Cardiac muscle cell (in vitro differentiated cells and primary cell): ENCODE measurements around the gene TEX10. TPM values are rescaled to one million over a fixed set of nuclear protein-coding genes. Genes with fewer than 3 reads are reported as not detected.

ENCODE experiments used
- DNase-seq, 2 donors: peaks; one replicate each; pipeline versions ENCODE4 v3.0.0 to v3.0.0-alpha.2; 2010 to 2017; ENCODE audit warnings: low read depth in 1 of 2, low spot score in 1 of 2
- H3K27ac ChIP-seq: fragments of 200-600 bp; sonication (generic); 2 replicates; pipeline ENCODE4 v1.5.1; 2016
- H3K27me3 ChIP-seq: fragments of 200-600 bp; sonication (generic); 2 replicates; pipeline ENCODE4 v1.6.0; 2016; ENCODE audit warnings: control low read depth
- H3K36me3 ChIP-seq: fragments of 200-600 bp; sonication (generic); 2 replicates; pipeline ENCODE4 v1.5.1; 2016; ENCODE audit warnings: control low read depth
- H3K4me1 ChIP-seq: fragments of 200-600 bp; sonication (generic); 2 replicates; pipeline ENCODE4 v1.8.1; 2017; ENCODE audit warnings: low read depth, mild to moderate bottlenecking, mixed run types
- H3K4me3 ChIP-seq: fragments of 200-600 bp; sonication (generic); 2 replicates; pipeline ENCODE4 v1.5.1; 2016; ENCODE audit warnings: mild to moderate bottlenecking
- H3K9me3 ChIP-seq: fragments of 200-600 bp; sonication (generic); 2 replicates; pipeline ENCODE4 v1.5.1; 2017; ENCODE audit warnings: low read depth, mild to moderate bottlenecking, control low read depth
- CTCF ChIP-seq: IDR thresholded peaks from 2 replicates; pipeline ENCODE4 v1.5.1; 2012; ENCODE audit warnings: low read depth, mild to moderate bottlenecking, low read length
- polyA plus RNA-seq: library from polyadenylated mRNA; unstranded; fragments of >200 nt; fragmentation: Nextera tagmentation; extraction: Ambion mirVana; gene quantifications from 2 replicates; pipeline ENCODE4 v1.2.1, GENCODE V29; 2016
- total RNA-seq: library from RNA; depleted of rRNA; stranded (reverse); fragments of >200 nt; gene quantifications from 2 replicates; pipeline ENCODE4 v1.2.3, GENCODE V29; 2016

TEX10 gene
- total and polyA plus RNA-seq, 2 experiments from 2014 or later: 18.1 to 22.9 TPM

DNA sequence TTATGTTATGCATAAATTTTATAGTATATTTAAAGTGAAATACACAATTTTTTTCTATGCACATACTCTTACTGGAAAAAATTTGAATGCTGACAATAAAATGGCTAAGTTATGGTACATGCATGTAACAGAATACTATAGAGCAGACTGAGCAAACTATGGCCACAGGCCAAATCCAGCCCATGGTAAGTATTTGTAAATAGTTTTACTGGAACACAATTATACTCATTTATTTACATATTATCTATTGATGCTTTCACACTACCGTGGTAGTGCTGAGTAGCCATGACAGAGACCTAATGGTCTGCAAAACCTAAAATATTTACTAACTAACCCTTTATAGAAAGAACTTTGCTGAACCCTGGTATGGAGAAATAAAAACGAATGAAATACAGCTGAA lies 45.7 kb downstream of the TEX10 start:
- no peak for DNase-seq
- Histone ChIP-seq H3K27ac (no peak overlapping the region), H3K36me3 (peaks cover 15% of the 10 kb centered on the region), H3K27me3 (no peaks in the 10 kb centered on the region), H3K9me3 (no peaks in the 10 kb centered on the region), H3K4me1 (no peaks in the 10 kb centered on the region), H3K4me3 (no peak overlapping the region)
- TF ChIP-seq CTCF: no peak

DNA sequence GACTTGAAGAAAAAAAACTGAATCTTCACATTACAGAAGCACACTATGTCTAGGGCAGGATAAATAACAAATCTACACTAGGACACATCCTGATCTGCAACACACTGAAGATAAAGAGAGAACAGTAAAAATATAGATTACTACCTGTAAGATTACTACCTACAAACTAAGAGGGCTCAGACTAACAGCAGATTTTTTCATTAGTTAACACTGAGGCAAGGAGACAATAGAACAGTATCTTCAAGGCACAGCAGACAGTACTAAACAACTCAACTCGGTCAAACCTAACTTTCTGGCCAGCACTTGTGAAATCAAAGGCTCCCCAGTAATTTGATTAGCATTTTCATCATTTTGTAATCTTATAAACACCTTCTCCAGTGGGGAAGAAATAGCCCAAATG lies 46.5 kb downstream of the TEX10 start:
- no peak for TF ChIP-seq CTCF
- DNase-seq: no peak
- H3K4me1 ChIP-seq: no peaks in the 10 kb centered on the region
- peaks cover 23% of the 10 kb centered on the region for H3K36me3 ChIP-seq
- H3K27ac ChIP-seq: no peak overlapping the region
- no peaks in the 10 kb centered on the region for H3K27me3 ChIP-seq
- no peak overlapping the region for H3K4me3 ChIP-seq
- H3K9me3 ChIP-seq: no peaks in the 10 kb centered on the region

- Histone ChIP-seq H3K4me1 (no peaks in the 10 kb centered on the region), H3K27ac (no peak overlapping the region), H3K27me3 (no peaks in the 10 kb centered on the region), H3K36me3 (peaks cover 35% of the 10 kb centered on the region), H3K9me3 (no peaks in the 10 kb centered on the region), H3K4me3 (no peak overlapping the region)
- DNase-seq: no peak
- no peak for TF ChIP-seq CTCF
Measured at GRCh38 chr9:100303747-100304146, 49.0 kb downstream of the TEX10 start.

GRCh38 chr9:100298378-100298777 lies 54.4 kb downstream of the TEX10 start:
- Histone ChIP-seq H3K4me3 (no peak overlapping the region), H3K9me3 (no peaks in the 10 kb centered on the region), H3K36me3 (peaks cover 39% of the 10 kb centered on the region), H3K4me1 (no peaks in the 10 kb centered on the region), H3K27me3 (no peaks in the 10 kb centered on the region), H3K27ac (no peak overlapping the region)
- TF ChIP-seq CTCF: no peak
- no peak for DNase-seq

GRCh38 chr9:100296407-100296806 lies 56.3 kb downstream of the TEX10 start:
- no peak for DNase-seq
- H3K36me3 ChIP-seq: peaks cover 44% of the 10 kb centered on the region
- H3K4me3 ChIP-seq: no peak overlapping the region
- TF ChIP-seq CTCF: no peak
- no peak overlapping the region for H3K27ac ChIP-seq
- H3K9me3 ChIP-seq: no peaks in the 10 kb centered on the region
- H3K4me1 ChIP-seq: no peaks in the 10 kb centered on the region
- no peaks in the 10 kb centered on the region for H3K27me3 ChIP-seq

DNA sequence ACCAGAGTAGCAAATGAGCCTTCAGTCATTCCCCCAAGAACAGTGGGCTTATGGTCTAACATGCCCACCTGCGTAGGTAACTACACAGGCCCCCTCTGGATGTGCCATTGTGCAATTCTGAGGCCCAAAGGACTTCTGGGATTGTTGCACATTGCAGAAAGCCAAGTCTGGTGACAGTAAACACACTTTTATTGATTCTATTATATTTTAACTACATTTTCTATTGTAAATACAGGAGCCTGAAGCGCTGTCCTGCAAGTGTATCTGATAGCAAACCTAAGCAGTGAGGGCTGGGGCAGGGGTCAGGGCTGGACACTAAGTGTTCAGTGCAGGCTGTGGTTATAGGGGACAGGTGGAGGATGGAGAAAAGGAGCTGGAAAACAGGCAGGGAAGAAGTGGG lies 57.5 kb downstream of the TEX10 start:
- no peak for DNase-seq
- no peaks in the 10 kb centered on the region for H3K27me3 ChIP-seq
- peaks cover 34% of the 10 kb centered on the region for H3K36me3 ChIP-seq
- no peak overlapping the region for H3K4me3 ChIP-seq
- no peak for TF ChIP-seq CTCF
- no peaks in the 10 kb centered on the region for H3K9me3 ChIP-seq
- no peaks in the 10 kb centered on the region for H3K4me1 ChIP-seq
- H3K27ac ChIP-seq: no peak overlapping the region
